Natural killer cell (primary cell): Measurements from ENCODE around the gene AHR. TPM values are rescaled to one million over a fixed set of nuclear protein-coding genes. Genes with fewer than 3 reads are reported as not detected.
"Not testable (repeated sequence)": the region's sequence is repeated elsewhere in the genome, so short reads cannot be mapped to it uniquely, and the experiment has no call there.

Experiments
- ATAC-seq, 3 donors: fragments of 150-1000 bp in 2 of 3; fragments of 200-7000 bp in 1 of 3; cut with Tn5 transposase; 1 replicate in 1 of 3; 2 replicates in 2 of 3; pipeline ENCODE4 v1.10.0; 2021; ENCODE audit warnings: mild to moderate bottlenecking in 2 of 3, moderate library complexity in 2 of 3
- DNase-seq, 2 donors: peaks; one replicate each; pipeline versions ENCODE4 v3.0.0 to v3.0.0-alpha.2; 2013 to 2021; ENCODE audit warnings: mixed read lengths in 1 of 2
- H3K27ac ChIP-seq: one replicate; pipeline ENCODE4 v1.5.1; 2013; ENCODE audit warnings: mild to moderate bottlenecking, low read length
- H3K27me3 ChIP-seq: one replicate; pipeline ENCODE4 v1.6.1; 2013; ENCODE audit warnings: low read length; ENCODE audit not compliant: control insufficient read depth, insufficient read depth
- H3K36me3 ChIP-seq: one replicate; pipeline ENCODE4 v1.6.1; 2013; ENCODE audit warnings: low read length; ENCODE audit not compliant: control insufficient read depth, insufficient read depth
- H3K4me1 ChIP-seq: one replicate; pipeline ENCODE4 v1.6.1; 2013; ENCODE audit warnings: low read length; ENCODE audit not compliant: control insufficient read depth, insufficient read depth
- H3K4me3 ChIP-seq: one replicate; pipeline ENCODE4 v1.5.1; 2013; ENCODE audit warnings: low read length
- H3K9me3 ChIP-seq: one replicate; pipeline ENCODE4 v1.6.1; 2013; ENCODE audit warnings: low read length; ENCODE audit not compliant: control insufficient read depth, insufficient read depth
- H3K27ac Mint-ChIP-seq, 2 donors: one replicate each; pipeline ENCODE4 v1.8.0; 2022; ENCODE audit warnings: mild to moderate bottlenecking in 2 of 2, mixed read lengths in 2 of 2, moderate library complexity in 1 of 2
- H3K27me3 Mint-ChIP-seq, 2 donors: one replicate each; pipeline ENCODE4 v1.8.0; 2022; ENCODE audit warnings: low read depth in 2 of 2, mixed read lengths in 2 of 2
- H3K36me3 Mint-ChIP-seq: one replicate; pipeline ENCODE4 v1.8.0; 2022; ENCODE audit warnings: mixed read lengths
- H3K4me1 Mint-ChIP-seq, 2 donors: one replicate each; pipeline ENCODE4 v1.8.0; 2022; ENCODE audit warnings: mixed read lengths in 2 of 2
- H3K4me3 Mint-ChIP-seq: one replicate; pipeline ENCODE4 v1.8.0; 2022; ENCODE audit warnings: mild to moderate bottlenecking, moderate library complexity, mixed read lengths
- H3K9me3 Mint-ChIP-seq, 2 donors: one replicate each; pipeline ENCODE4 v1.8.0; 2022; ENCODE audit warnings: mixed read lengths in 2 of 2
- WGBS: methylation state at CpG from one replicate; pipeline ENCODE4 v1.1.7; 2013; ENCODE audit warnings: missing lambda C conversion rate; ENCODE audit not compliant: insufficient coverage; 5-methylcytosine and 5-hydroxymethylcytosine counted together
- intact Hi-C: fragments of 100-400 bp; cut with micrococcal nuclease; formaldehyde crosslinking; loops from one replicate; pipeline ENCODE4 v1.14.2; 2022
- total RNA-seq, 4 donors: library from RNA; stranded (reverse); fragments of 120-200 nt in 1 of 4; gene quantifications; one replicate each; pipeline versions ENCODE4 v1.2.3 to v1.2.4, GENCODE V29; 2013 to 2022
- TF ChIP-seq, protein P1 (sequence below): fragments of 200-600 bp; IDR thresholded peaks from one replicate; pipeline ENCODE4 v1.8.0; 2022; ENCODE audit warnings: antibody characterized with exemption

AHR gene
- total RNA-seq, 3 donors from 2014 or later (not counting 1 experiment from before 2014, with no cell fraction given), result 20.7 to 54.7 (median 44.9) TPM

DNA sequence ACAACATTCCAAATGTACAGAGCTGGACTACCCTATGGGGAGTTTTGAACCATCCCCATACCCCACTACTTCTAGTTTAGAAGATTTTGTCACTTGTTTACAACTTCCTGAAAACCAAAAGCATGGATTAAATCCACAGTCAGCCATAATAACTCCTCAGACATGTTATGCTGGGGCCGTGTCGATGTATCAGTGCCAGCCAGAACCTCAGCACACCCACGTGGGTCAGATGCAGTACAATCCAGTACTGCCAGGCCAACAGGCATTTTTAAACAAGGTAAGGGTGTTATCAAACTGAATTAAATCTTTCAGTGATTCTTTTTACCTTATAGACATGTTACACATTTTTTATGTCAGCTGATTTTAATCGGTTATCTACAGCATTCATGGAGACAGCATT, 41.5 kb downstream of the AHR start:
- TF ChIP-seq, protein P1, sequence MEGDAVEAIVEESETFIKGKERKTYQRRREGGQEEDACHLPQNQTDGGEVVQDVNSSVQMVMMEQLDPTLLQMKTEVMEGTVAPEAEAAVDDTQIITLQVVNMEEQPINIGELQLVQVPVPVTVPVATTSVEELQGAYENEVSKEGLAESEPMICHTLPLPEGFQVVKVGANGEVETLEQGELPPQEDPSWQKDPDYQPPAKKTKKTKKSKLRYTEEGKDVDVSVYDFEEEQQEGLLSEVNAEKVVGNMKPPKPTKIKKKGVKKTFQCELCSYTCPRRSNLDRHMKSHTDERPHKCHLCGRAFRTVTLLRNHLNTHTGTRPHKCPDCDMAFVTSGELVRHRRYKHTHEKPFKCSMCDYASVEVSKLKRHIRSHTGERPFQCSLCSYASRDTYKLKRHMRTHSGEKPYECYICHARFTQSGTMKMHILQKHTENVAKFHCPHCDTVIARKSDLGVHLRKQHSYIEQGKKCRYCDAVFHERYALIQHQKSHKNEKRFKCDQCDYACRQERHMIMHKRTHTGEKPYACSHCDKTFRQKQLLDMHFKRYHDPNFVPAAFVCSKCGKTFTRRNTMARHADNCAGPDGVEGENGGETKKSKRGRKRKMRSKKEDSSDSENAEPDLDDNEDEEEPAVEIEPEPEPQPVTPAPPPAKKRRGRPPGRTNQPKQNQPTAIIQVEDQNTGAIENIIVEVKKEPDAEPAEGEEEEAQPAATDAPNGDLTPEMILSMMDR, result no peak
- H3K36me3 Mint-ChIP-seq, result no peaks in the 10 kb centered on the region
- no peaks in the 10 kb centered on the region for H3K9me3 Mint-ChIP-seq
- ATAC-seq, result no peak
- H3K27ac Mint-ChIP-seq, result no peak overlapping the region
- intact Hi-C loops, result no loop called here
- no peaks in the 10 kb centered on the region for H3K27me3 Mint-ChIP-seq
- 97% methylated on average over 3 of the region's 4 CpGs for WGBS
- no peak for DNase-seq
- no peak overlapping the region for H3K4me3 Mint-ChIP-seq
- Histone ChIP-seq H3K27ac (no peak overlapping the region), H3K4me3 (no peak overlapping the region), H3K27me3 (no peaks in the 10 kb centered on the region), H3K4me1 (no peaks in the 10 kb centered on the region), H3K9me3 (no peaks in the 10 kb centered on the region), H3K36me3 (peaks cover 28% of the 10 kb centered on the region)
- no peaks in the 10 kb centered on the region for H3K4me1 Mint-ChIP-seq

GRCh38 chr7:17340655-17341054, 42.2 kb downstream of the AHR start:
- H3K27ac Mint-ChIP-seq, result no peak overlapping the region
- 67% methylated on average over 1 of the region's 1 CpG for WGBS
- peaks cover 24% of the 10 kb centered on the region for H3K36me3 ChIP-seq
- H3K27me3 Mint-ChIP-seq, result no peaks in the 10 kb centered on the region
- no peaks in the 10 kb centered on the region for H3K36me3 Mint-ChIP-seq
- DNase-seq (no peak), ATAC-seq (no peak)
- H3K4me3 ChIP-seq, result no peak overlapping the region
- no peaks in the 10 kb centered on the region for H3K9me3 Mint-ChIP-seq
- H3K27me3 ChIP-seq, result no peaks in the 10 kb centered on the region
- intact Hi-C loops, result no loop called here
- H3K4me1 ChIP-seq, result no peaks in the 10 kb centered on the region
- TF ChIP-seq, protein P1, result no peak
- no peak overlapping the region for H3K4me3 Mint-ChIP-seq
- H3K27ac ChIP-seq, result no peak overlapping the region
- no peaks in the 10 kb centered on the region for H3K9me3 ChIP-seq
- H3K4me1 Mint-ChIP-seq, result no peaks in the 10 kb centered on the region

- H3K27me3 ChIP-seq, result no peaks in the 10 kb centered on the region
- H3K36me3 Mint-ChIP-seq, result no peaks in the 10 kb centered on the region
- intact Hi-C loops, result no loop called here
- no peak overlapping the region for H3K27ac Mint-ChIP-seq
- H3K4me3 ChIP-seq, result no peak overlapping the region
- no peaks in the 10 kb centered on the region for H3K9me3 ChIP-seq
- no peaks in the 10 kb centered on the region for H3K4me1 Mint-ChIP-seq
- WGBS, result 100% methylated on average over 1 of the region's 2 CpGs
- H3K36me3 ChIP-seq, result peaks cover 17% of the 10 kb centered on the region
- no peaks in the 10 kb centered on the region for H3K9me3 Mint-ChIP-seq
- no peak overlapping the region for H3K4me3 Mint-ChIP-seq
- DNase-seq, result no peak
- H3K27ac ChIP-seq, result no peak overlapping the region
- ATAC-seq, result no peak
- H3K27me3 Mint-ChIP-seq, result no peaks in the 10 kb centered on the region
- TF ChIP-seq, protein P1, result no peak
- no peaks in the 10 kb centered on the region for H3K4me1 ChIP-seq
Observed at GRCh38 chr7:17342756-17343155, 44.3 kb downstream of the AHR start.

DNA sequence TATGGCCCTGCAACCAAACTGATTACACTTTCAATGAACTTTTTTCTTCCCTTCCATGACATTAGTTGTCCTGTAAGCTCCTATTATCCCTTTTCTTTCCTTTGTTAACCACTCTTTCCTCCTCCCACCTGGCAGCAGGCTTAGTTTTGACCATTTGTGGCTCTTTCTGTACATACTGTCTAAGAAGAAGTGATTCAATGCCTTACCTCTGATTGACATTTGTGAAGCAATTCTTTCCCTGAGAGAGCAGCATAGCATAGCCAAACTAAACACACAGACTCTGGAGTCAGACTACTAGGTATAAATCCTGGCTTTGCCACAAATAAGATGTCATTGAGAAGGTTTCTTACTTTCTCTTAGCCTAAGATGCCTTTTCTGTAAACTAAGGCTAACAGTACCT, 48.9 kb downstream of the AHR start:
- intact Hi-C loops, result no loop called here
- Mint-ChIP-seq H3K27me3 (no peaks in the 10 kb centered on the region), H3K27ac (no peak overlapping the region), H3K36me3 (peaks cover 10% of the 10 kb centered on the region), H3K9me3 (peaks cover 6 to 7% of the 10 kb centered on the region in 2 donors), H3K4me1 (no peaks in the 10 kb centered on the region), H3K4me3 (no peak overlapping the region)
- Histone ChIP-seq H3K36me3 (peaks cover 3% of the 10 kb centered on the region), H3K27ac (no peak overlapping the region), H3K4me1 (no peaks in the 10 kb centered on the region), H3K27me3 (no peaks in the 10 kb centered on the region), H3K9me3 (no peaks in the 10 kb centered on the region), H3K4me3 (no peak overlapping the region)
- DNase-seq (no peak), ATAC-seq (no peak)
- TF ChIP-seq, protein P1, result no peak

- H3K4me3 Mint-ChIP-seq, ATAC-seq, H3K27me3 Mint-ChIP-seq, H3K27ac Mint-ChIP-seq, H3K4me3 ChIP-seq, H3K27ac ChIP-seq, H3K27me3 ChIP-seq, H3K9me3 Mint-ChIP-seq, H3K36me3 Mint-ChIP-seq, H3K9me3 ChIP-seq, intact Hi-C loops, H3K36me3 ChIP-seq, DNase-seq, H3K4me1 ChIP-seq, H3K4me1 Mint-ChIP-seq: not testable (repeated sequence)
- WGBS, result no CpG with 5 or more reads among the region's 1 CpG
Observed at GRCh38 chr7:17348932-17349331, 50.5 kb downstream of the AHR start.

- H3K4me3 Mint-ChIP-seq, H3K9me3 Mint-ChIP-seq, H3K27ac Mint-ChIP-seq, H3K36me3 Mint-ChIP-seq, H3K4me1 Mint-ChIP-seq, ATAC-seq, H3K36me3 ChIP-seq, H3K9me3 ChIP-seq, intact Hi-C loops, DNase-seq, H3K27me3 ChIP-seq, H3K27ac ChIP-seq, H3K4me1 ChIP-seq, H3K4me3 ChIP-seq, H3K27me3 Mint-ChIP-seq: not testable (repeated sequence)
- 100% methylated on average over 1 of the region's 3 CpGs for WGBS
Observed at GRCh38 chr7:17350321-17350720, 51.9 kb downstream of the AHR start.
